Activated naive CD4-positive, alpha-beta T cell treated with anti-CD3 and anti-CD28 coated beads, Interleukin-2, amount 50 U/mL, for 16 hours (primary cell): Measurements from ENCODE around the gene KAT14.
"Not testable (repeated sequence)": the region's sequence is repeated elsewhere in the genome, so short reads cannot be mapped to it uniquely, and the experiment has no call there.

Source experiments
- DNase-seq: peaks from one replicate; pipeline ENCODE4 v3.0.0-alpha.2; 2020

The KAT14 gene

DNA sequence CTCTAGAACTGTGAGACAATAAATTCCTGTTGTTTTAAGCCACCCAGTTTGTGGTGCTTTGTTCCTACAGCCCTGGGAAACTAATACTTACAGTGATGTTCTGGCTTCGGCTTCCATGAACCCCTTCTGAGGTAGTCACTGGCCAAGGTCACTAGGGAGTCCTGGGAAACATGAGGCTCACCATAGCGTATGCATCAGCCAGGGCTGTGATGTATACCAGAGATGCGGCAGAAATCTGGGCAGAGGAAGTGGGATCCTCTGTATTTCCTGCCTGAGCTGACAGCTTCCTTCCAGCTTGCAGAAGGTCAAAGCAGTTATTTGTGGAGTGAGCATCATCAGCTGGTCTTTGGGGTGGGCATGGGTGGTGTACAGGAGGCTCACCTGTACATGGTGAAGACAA is 27.9 kb downstream of the KAT14 start:
- no peak for DNase-seq

DNA sequence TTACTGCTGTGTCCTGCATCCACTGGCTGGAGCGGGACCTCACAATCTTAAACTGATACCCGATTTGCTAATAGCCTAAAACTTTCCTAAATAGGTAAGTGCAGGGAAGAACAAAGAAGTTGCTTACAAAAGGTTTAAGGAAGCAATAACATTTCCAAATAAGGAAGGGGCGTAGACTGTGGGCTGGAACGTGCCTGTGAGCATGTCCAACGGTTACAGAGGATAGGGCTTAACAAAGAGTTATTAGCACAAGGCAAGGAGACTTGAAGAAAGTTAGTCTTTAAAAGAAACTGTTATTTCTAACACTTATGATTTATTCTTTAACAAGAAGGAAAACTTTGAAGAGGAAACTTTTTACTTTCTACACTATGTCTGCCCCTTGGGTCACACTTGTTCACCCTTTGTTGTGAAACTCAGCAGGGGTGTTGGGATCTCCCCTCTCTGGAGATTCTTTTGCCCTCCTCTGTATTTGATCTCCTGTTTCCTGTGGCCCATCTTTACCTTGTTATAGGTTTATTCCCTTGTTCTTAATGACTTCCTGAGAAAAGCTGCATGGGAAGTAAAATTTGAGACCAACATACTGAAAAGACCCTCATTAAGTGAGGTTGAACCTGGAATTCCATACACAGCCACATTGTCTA is 28.7 kb downstream of the KAT14 start:
- no peak for DNase-seq

DNA sequence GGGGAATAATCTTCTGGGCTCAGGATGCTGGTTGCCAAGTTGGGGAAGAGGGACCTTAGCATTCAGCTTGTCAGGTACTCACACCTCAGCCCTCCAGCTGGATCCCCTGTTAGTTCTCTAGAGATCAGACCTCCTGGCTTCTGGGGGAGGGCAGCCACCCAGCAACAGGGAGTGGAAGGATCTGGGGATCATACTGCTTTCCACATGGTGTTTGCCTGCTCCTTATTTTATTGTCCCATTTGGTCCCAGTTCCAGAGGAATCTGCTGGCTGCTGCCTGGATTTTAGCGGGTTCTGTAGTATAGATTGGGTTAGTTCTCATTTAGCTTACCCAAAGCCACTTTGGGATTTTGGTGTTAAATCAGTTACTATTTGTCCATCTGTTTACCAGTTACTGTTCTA is 29.3 kb downstream of the KAT14 start:
- no peak for DNase-seq

DNA sequence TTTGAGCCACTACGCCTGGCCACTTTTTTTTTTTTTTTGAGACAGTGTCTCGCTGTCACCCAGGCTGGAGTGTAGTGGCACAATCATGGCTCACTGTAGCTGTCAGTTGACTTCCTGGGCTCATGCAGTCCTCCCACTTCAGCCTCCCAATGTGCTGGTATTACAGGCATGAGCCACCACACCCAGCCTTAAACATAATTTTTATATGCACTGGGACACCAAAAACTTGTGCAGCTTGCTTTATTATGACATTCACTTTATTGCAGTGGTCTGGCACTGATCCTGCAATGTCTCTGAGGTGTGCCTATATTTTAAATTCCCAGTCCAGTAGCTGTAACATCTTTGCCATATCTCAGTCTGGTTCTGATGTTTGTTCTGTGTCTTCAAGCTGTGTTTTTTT is 34.7 kb downstream of the KAT14 start:
- DNase-seq: no peak

DNA sequence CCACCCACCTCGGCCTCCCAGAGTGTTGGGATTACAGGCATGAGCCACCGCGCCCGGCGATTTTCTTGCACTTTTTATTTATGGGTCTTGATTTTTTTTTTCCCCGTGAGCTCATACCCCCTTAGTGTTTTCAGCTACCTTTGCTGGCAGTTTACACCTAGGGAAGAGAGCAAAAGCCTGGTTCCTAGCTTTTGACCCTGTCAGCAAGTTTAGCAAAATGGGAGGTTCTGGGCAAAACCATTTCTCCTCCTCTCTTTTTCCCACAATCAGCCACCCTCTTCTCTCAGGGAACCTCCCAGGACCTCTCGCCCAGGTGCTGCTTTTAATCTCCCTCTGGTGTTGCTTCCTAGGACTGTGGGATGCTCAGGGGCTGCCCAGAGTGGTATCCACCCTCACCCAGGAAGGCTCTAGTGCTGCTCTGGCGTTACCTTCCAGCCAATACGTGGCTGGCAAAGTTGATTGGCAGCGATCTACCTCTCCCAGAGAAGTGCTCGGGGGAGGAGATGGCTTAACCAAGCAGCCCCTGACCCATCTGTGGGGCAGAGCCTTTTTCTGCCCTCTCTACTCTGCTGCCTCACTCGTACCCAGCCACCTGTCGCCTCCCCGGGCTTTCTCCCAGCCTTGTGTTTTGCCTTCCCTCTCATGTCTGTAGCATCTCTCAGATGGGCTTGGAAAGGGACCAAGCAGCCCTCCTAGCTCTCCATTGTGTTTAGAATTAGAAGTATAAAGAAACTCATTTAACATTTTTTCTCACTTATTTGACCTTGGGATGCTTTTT is 37.4 kb downstream of the KAT14 start:
- DNase-seq: no peak

DNA sequence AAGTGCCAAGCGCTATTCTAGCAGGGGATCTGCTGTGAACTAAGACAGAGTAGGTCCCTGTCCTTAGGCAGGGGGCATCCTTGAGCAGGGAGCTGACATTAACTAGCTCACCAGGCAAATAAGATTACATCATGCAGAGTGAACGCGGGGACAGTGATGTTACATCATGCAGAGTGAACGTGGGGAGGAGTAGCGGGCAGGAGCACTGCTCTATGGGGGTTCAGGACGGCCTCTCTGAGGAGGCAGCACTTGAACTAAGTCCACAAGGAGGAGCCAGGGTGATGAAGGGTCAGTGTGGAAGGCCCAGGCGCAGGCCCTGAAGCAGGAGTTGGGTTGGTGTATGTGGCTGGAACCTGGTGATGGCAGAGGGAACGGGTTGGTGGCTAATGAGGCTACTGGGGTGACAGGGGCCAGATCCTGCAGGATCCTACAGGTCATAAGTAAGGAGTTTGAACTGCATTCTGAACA is 38.7 kb downstream of the KAT14 start:
- no peak for DNase-seq

DNA sequence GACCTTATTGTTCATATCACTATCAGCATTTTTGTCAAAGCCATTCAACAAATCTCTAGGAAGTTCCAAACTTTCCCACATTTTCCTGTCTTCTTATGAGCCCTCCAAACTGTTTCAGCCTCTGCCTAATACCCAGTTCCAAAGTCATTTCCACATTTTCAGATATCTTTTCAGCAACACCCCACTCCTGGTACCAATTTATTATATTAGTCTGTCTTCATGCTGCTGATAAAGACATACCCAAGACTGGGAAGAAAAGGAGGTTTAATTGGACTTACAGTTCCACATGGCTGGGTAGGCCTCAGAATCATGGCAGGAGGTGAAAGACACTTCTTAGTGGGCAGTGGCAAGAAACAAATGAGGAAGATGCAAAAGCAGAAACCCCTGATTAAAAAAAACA is 42.7 kb downstream of the KAT14 start:
- DNase-seq: not testable (repeated sequence)

DNA sequence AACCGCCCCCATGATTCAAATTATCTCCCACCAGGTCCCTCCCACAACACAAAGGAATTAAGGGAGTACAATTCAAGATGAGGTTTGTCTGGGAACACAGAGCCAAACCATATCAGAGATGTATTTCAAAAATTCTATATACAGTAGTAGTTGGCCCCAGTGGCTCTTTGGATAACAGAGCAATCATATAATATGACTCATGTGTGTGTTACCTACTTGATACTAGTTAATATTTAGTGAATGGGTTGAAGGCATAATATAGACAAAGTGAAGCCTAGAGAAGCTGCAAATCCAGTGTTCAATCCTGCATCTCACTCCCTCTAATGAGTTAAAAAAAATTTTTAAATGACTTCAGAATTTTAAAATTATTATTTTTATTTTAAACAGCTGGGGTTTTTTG is 43.2 kb downstream of the KAT14 start:
- DNase-seq: no peak

DNA sequence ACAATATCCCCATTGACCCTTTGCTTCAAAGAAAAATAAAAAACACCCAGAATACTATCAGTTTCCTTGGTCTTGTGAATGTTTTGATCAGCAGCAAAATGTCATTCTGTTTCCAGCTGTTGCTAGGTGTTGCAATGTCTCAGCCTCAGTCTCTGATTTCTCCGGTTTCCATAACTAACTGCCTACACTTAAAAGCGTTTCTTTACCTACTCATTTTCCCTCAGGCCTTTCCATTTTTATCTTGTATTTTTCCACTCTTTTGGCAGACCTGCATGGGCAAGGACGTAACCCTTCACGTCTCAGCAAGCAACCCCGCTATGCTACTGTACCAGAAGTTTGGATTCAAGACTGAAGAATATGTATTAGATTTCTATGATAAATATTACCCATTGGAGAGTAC is 49.4 kb downstream of the KAT14 start:
- DNase-seq: no peak

DNA sequence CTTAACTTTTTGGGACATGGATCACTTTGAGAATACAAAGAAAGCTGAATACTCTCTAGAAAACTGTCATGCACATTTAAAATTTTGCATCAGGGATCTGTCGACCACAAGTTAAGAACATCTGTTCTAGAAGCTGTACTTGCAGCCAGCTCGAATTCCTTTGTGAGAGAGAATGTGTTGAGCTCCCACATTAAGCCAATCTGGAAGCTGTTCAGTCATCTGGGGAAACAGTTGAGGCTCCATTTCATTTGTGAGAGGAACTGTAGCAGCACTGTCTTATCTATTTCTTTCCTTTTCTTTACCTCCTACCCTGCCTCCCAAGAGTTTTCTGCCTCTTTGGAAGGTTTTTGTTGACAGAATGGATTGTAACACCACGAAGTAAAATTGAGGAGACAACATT is 50.8 kb downstream of the KAT14 start:
- DNase-seq: no peak

DNA sequence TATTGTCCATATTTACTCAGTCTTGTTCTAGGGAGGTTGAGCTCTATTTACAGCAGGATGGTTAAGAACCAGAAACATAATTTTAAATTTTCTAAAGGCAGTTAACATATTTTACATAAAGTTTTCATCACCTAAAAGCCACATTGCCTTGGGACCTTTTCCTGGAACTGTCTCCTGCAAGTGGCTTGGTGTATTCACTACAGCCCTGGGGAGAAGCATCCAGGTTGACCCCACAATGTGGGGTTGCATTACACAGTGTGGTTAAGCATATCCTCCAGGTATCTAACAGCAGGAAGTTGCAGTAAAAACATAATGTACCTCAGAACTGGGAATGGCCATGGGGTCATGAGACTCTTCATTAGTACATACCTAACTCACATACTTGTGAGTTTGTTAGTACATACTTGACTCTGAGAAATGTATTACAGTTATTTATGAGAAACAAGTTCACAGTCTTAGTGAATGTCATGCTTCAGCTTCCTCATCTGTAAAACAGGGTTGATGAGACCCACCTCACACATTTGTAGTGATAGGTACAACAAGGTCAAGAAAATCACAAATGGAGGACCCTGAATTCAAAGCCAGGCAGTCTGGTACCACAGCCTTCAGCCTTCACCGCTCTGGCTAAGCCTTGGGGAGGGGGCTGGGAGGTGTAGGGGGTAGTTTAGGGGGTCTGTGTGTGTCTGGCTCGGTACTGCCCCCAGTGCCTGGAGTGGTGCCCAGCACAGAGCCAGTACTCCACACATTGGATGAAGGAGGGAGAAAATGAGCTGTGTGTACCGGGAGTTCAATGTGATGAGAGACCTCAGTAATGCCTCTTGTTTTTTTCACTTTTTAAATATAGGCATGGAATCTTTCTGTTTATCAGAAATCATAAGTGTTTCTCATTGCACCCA is 52.9 kb downstream of the KAT14 start:
- no peak for DNase-seq

DNA sequence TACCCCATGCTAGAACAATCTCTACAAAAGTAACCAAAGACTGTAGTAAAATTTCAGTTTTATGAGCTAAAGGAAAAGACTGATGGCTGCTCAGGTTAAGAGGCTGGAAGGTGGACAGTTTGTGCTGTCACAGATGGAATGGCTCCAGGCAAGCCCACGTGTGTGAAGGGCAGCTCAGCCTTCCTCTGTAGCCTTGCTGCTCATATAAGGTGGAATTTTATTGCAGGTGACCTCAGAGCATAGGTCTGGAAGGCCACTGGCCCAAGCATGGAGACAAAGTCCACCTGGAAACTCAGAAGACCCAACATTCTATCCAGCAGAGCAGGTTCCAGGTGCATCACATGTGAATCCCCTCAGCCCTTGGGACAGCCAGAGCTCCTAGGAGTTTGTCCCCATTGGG is 53.6 kb downstream of the KAT14 start:
- DNase-seq: no peak

DNA sequence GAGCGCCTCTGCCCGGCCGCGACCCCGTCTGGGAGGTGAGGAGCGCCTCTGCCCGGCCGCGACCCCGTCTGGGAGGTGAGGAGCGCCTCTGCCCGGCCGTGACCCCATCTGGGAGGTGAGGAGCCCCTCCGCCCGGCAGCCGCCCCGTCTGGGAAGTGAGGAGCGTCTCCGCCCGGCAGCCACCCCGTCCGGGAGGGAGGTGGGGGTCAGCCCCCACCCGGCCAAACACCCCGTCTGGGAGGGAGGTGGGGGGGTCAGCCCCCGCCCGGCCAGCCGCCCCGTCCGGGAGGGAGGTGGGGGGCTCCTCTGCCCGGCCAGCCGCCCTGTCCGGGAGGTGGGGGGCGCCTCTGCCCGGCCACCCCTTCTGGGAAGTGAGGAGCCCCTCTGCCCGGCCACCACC is 56.8 kb downstream of the KAT14 start:
- DNase-seq: not testable (repeated sequence)

DNA sequence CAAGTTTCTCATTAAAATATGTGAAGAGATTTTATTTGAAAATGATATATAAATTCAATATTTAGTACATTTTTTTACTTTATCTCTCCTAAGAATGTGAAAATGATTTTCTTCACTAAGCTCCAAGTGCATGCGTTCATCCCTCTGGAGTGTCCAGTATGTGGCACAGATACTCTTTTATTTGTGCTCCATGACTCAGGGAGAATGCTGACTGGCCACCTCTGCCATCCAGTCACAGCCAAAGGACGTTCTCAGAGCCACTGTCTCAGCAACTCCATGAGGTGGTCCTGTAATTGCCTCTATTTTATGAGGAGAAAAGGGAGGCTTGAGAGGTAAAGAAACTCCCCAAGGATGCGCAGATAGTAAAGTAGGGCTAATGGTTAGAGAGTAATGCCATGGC is 58.3 kb downstream of the KAT14 start:
- DNase-seq: no peak

DNA sequence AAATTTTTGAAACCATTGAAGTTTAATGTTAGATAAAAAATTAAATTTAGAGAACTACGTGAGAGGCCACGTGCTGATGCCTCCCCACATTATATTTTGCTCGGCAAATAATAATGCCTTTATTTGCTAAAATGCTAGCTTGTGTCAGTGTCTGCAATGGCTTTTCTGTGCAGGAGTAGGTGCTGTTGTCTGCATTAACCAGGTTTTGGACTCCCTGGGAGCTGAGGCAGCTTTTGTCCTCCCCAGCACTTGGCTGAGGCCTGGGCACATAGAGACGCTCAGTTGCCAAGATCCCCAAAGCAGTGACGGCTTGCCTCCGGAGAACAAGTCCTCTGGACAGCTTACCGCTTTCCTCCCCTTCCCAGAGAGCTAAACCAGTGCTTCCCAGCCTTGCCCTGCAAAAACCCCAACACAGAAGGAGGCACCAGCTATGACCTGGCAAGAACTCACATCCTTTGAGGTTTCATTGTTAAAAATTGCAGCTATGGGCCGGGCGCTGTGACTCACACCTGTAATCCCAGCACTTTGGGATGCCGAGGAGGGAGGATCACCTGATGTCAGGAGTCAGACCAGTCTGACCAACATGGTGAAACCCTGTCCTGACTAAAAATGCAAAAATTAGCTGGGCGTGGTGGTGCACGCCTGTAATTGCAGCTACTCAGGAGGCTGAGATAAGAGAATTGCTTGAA is 59.9 kb downstream of the KAT14 start:
- DNase-seq: no peak

DNA sequence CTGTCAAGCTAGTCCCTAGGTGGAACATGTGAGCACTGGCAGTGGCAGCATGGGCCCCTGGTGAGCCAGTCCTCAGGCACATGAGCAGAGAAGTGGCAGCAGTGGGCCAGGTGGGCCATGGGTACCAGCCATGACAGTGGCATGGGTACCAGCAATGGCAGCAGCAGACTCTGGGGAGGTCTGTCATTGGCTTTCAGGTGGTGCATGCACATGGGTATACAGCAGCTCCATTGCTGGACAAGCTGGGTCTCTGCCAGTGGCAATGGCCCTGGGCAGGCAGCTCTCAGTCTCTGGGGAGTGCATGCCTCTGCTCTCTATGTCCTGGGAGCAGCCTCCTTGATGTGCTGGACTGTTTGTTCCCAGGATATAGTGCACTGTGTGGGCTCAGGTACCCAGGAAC is 65.3 kb downstream of the KAT14 start:
- DNase-seq: no peak

DNA sequence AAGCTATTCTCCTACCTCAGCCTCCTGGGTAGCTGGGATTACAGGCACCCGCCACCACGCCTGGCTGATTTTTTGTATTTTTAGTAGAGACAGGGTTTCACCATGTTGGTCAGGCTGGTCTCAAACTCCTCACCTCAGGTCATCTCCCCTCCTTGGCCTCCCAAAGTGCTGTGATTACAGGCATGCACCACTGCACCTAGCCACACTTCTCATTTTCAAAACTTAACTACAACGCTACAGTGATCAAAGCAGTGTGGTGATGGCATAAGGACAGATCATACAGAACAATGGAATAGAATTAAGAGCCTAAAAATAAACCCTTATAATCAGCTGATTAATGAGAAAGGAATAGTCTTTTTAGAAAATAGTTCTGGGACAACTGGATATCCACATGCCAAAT is 66.0 kb downstream of the KAT14 start:
- not testable (repeated sequence) for DNase-seq

DNA sequence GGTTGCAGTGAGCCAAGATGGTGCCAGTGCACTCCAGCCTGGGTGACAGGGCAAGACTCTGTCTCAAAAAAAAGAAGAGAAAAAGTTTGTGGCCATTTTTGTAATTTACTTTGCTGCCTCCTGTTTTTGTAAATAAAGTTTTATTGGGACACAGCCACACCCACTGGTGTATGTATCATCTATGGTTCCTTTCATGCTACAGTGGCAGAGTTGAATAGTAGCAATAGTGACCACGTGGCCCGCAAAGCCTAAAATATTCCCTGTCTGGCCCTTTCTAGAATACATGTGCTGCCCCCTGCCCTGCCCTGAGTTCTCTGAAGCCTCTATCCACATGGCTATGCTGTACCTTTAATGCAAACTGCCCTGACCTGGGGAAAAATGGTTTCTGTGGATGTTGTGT is 75.3 kb downstream of the KAT14 start:
- DNase-seq: no peak

DNA sequence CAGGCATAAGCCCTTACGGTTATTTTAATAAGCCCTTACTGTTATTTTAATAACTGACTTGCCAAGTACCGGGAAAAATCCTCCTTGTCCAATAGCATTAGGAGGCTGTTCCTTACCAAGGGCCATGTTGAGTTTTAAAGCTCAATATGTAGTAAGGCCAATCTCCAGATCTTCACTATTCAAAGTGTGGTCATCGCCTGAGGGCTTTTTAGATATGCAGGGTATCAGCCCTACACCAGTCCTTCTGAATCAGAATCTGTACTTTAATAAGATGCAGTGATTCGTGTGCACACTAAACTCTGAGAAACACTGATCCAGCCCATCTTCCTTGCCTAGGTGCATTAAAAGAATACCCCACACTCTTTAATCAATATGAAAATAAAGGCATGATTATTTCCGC is 77.9 kb downstream of the KAT14 start:
- no peak for DNase-seq

DNA sequence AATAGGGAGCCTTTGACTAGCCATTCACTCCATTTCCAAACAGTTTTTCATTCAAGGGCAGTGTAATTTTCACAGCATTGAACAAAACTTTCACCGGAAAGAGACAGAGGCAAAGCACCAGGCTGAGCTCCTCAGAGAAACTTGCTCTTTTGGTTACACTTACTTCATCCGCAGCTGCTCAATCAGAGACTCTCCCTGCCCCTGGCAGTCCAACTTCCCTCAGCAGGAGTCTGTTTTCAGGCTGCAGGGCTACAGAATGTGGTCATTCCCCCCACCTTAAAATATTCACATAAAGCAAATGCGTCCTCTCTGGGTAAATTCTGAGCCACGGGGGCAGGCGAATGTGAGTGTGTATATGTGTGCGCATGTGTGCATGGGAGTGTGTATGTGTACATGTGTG is 80.6 kb downstream of the KAT14 start:
- DNase-seq: no peak

DNA sequence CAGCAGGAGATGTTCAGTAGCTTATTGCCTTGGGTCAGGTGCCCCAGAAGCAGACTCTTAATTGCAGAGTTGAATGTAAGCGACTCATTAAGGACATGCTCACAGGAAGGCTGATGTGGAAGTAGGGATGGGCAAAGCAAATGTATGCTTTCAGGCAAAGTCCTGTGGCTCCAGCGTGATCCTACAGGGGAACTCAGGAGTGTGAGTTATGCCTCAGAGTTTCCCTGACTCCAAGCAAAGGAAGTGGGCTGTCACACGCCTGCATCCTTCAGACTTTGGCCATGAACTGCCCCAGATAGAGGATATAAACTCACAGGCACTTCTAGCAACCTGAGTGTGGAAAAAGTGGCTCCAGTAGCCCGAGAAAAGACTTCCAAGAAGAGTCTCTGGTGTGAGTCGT is 85.7 kb downstream of the KAT14 start:
- no peak for DNase-seq

DNA sequence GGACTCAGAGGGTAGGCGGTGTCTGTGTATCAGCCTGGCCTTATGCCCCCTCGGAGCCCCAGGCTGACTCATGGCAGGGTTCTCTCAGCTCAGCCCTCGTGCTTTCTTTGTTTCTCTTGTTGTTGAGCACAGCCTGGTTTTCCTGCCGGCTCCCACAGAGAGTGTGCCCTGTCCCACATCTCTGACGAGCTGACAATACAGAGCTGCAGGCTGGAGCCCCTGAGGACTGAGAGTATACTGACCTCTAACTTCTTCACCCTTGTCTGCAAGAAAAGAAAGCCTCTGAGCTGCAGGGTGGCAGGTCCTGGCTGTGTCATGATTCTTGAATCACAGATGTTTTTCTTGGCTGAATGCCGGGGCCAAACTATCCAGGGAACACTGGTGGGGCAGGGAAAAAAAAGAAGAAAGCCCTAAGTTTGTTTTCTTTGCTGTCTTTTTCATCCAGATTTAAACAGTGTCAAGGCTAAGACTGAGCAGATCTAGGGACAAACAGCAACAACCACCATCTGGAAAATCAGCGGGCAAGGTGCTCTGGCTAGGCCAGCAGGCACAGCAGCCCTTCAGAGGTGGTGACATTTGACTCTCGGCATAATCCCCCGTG is 87.4 kb downstream of the KAT14 start:
- DNase-seq: no peak

DNA sequence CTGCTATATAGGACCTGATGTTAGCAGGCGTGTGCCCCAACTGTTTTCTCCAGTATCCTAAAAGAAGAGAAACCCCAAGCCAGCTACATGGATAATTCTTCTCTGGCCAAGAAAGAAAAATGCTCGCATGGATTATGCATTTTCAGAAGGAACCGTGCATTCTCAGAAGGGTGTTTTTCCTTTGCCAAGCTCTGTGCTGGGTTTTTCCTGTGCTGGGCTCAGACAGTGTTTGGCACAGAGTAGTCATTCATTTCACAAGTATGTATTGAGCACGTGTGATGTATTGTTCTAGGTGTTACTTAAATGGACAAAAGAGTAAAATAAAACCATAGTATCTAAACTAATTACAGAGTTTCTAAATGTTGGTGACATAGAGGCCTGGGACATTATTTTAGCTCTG is 88.0 kb downstream of the KAT14 start:
- no peak for DNase-seq
